Measurements from ENCODE around the gene CEACAM1. TPM values are rescaled to one million over a fixed set of nuclear protein-coding genes. Genes with fewer than 3 reads are reported as not detected.
A peak's percentile ranks its signal among the peaks of the same experiment; 100 is the strongest.

Gene CEACAM1
- total RNA-seq, 1 experiment from 2014 or later = 2.0 TPM

DNA sequence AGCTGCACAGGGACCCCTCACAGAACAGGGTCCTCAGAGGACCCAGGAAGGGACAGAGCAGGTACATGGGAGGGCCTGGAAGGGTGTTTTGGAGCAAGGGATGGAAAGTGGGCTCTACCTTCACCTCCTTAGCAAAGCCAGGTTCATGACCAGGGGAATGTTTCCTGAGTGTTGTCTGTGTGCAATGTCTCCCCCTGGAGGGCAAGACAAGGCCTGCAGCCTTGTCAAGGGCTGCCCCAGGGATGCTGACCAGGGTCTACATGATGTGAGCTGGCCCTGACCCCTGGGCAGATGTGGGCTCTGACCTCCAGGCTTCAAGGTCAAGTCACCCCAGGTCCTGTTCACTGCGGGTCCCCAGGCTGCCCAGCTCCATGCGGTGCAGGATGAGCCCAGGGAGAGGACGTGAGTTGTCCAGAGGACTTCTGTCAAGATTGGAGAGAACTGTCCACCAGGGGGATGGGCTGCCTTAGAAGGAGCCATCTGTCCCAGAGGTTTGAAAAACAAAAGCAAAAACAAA, 1.0 kb upstream of the CEACAM1 start:
- H3K36me3 Mint-ChIP-seq = no peaks in the 10 kb centered on the region
- CTCF ChIA-PET = interaction anchor here (0.6 to 5.6 kb wide), 27 partner anchors 8 to 374 kb away, joined by 3 to 93 read pairs (median 7); partner anchors contain the start of gene CXCL17

More for the DNA sequence above, 1.0 kb upstream of the CEACAM1 start:
- H3K4me3 Mint-ChIP-seq = no peak overlapping the region
- TF ChIP-seq MYBL2 (CRISPR knock-in tag; IDR thresholded peaks at IDR 0.05) (no peak), ZNF138 (CRISPR knock-in tag; conservative IDR thresholded peaks at IDR 0.05) (no peak), ZNF396 (CRISPR knock-in tag; IDR thresholded peaks at IDR 0.05; ENCODE audit: borderline replicate concordance) (peak; percentile 64; the same call in 1 of the 2 replicates), ARID4B (CRISPR knock-in tag; IDR thresholded peaks at IDR 0.05; ENCODE audit: borderline replicate concordance) (no peak), ATF3 (CRISPR knock-in tag; conservative IDR thresholded peaks at IDR 0.05) (no peak), ZNF671 (CRISPR knock-in tag; IDR thresholded peaks at IDR 0.05) (no peak), GABPB1 (CRISPR knock-in tag; IDR thresholded peaks at IDR 0.05) (peak; percentile 33; the same call in 1 of the 2 replicates), ZNF263 (CRISPR knock-in tag; IDR thresholded peaks at IDR 0.05; ENCODE audit: low read depth) (no peak), ZNF219 (CRISPR knock-in tag; IDR thresholded peaks at IDR 0.05; ENCODE audit: borderline replicate concordance) (no peak), SP1 (CRISPR knock-in tag; conservative IDR thresholded peaks at IDR 0.05) (0 out of 2 replicates have a peak, but pooled peaks have one; percentile 14), USF2 (CRISPR knock-in tag; IDR thresholded peaks at IDR 0.05) (no peak)
- TF ChIP-seq, protein P1, sequence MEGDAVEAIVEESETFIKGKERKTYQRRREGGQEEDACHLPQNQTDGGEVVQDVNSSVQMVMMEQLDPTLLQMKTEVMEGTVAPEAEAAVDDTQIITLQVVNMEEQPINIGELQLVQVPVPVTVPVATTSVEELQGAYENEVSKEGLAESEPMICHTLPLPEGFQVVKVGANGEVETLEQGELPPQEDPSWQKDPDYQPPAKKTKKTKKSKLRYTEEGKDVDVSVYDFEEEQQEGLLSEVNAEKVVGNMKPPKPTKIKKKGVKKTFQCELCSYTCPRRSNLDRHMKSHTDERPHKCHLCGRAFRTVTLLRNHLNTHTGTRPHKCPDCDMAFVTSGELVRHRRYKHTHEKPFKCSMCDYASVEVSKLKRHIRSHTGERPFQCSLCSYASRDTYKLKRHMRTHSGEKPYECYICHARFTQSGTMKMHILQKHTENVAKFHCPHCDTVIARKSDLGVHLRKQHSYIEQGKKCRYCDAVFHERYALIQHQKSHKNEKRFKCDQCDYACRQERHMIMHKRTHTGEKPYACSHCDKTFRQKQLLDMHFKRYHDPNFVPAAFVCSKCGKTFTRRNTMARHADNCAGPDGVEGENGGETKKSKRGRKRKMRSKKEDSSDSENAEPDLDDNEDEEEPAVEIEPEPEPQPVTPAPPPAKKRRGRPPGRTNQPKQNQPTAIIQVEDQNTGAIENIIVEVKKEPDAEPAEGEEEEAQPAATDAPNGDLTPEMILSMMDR (IDR thresholded peaks at IDR 0.05) = peak; percentile 88
- TF ChIP-seq, protein P2, sequence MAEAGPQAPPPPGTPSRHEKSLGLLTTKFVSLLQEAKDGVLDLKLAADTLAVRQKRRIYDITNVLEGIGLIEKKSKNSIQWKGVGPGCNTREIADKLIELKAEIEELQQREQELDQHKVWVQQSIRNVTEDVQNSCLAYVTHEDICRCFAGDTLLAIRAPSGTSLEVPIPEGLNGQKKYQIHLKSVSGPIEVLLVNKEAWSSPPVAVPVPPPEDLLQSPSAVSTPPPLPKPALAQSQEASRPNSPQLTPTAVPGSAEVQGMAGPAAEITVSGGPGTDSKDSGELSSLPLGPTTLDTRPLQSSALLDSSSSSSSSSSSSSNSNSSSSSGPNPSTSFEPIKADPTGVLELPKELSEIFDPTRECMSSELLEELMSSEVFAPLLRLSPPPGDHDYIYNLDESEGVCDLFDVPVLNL (CRISPR knock-in tag; IDR thresholded peaks at IDR 0.05; ENCODE audit: borderline replicate concordance, low read depth) = no peak
- TF ChIP-seq, protein P3, sequence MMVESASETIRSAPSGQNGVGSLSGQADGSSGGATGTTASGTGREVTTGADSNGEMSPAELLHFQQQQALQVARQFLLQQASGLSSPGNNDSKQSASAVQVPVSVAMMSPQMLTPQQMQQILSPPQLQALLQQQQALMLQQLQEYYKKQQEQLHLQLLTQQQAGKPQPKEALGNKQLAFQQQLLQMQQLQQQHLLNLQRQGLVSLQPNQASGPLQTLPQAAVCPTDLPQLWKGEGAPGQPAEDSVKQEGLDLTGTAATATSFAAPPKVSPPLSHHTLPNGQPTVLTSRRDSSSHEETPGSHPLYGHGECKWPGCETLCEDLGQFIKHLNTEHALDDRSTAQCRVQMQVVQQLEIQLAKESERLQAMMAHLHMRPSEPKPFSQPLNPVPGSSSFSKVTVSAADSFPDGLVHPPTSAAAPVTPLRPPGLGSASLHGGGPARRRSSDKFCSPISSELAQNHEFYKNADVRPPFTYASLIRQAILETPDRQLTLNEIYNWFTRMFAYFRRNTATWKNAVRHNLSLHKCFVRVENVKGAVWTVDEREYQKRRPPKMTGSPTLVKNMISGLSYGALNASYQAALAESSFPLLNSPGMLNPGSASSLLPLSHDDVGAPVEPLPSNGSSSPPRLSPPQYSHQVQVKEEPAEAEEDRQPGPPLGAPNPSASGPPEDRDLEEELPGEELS (CRISPR knock-in tag; IDR thresholded peaks at IDR 0.05) = 0 out of 2 replicates have a peak, but pooled peaks have one; percentile 14
- DNase-seq (ENCODE audit: low spot score) (peak; percentile 80), ATAC-seq (peak; percentile 81)
- H3K9me3 Mint-ChIP-seq = no peaks in the 10 kb centered on the region
- H3K4me1 Mint-ChIP-seq = peaks cover 26% of the 10 kb centered on the region
- POLR2A ChIA-PET = interaction anchor here (0.5 kb wide), 1 partner anchor 221 kb away, joined by 4 read pairs; no protein-coding TSS in a partner anchor
- H3K27me3 Mint-ChIP-seq (ENCODE audit: low read depth) = no peaks in the 10 kb centered on the region; the same call in 1 of the 2 replicates
- H3K27ac Mint-ChIP-seq = no peak overlapping the region; the same call in 1 of the 2 replicates

Data from WTC11 (cell line).